Trophoblast cell (in vitro differentiated cells and primary cell): ENCODE results near the gene CBL.
A peak's percentile ranks its signal among the peaks of the same experiment; 100 is the strongest.
"Not testable (repeated sequence)": the region's sequence is repeated elsewhere in the genome, so short reads cannot be mapped to it uniquely, and the experiment has no call there.

Source experiments
- DNase-seq, 2 donors: peaks; one replicate each; pipeline ENCODE4 v3.0.0-alpha.2; 2016
- H2AFZ ChIP-seq: 2 replicates; pipeline ENCODE4 v1.6.1; 2013; ENCODE audit warnings: low read length, moderate library complexity, mild to moderate bottlenecking; ENCODE audit not compliant: insufficient read depth, poor library complexity
- H2AK5ac ChIP-seq: 2 replicates; pipeline ENCODE4 v1.6.1; 2013; ENCODE audit warnings: mild to moderate bottlenecking, low read length
- H2BK120ac ChIP-seq: 2 replicates; pipeline ENCODE4 v1.6.1; 2013; ENCODE audit warnings: low read length, mild to moderate bottlenecking, moderate library complexity; ENCODE audit not compliant: insufficient read depth, poor library complexity
- H2BK12ac ChIP-seq: 2 replicates; pipeline ENCODE4 v1.6.1; 2013; ENCODE audit warnings: mild to moderate bottlenecking, low read length, moderate library complexity
- H2BK5ac ChIP-seq: 2 replicates; pipeline ENCODE4 v1.6.1; 2013; ENCODE audit warnings: low read length, low read depth, moderate library complexity, mild to moderate bottlenecking; ENCODE audit not compliant: poor library complexity
- H3K14ac ChIP-seq: 2 replicates; pipeline ENCODE4 v1.6.1; 2013; ENCODE audit warnings: mild to moderate bottlenecking, low read length
- H3K18ac ChIP-seq: 2 replicates; pipeline ENCODE4 v1.6.1; 2013; ENCODE audit warnings: mild to moderate bottlenecking, low read length
- H3K23ac ChIP-seq: 2 replicates; pipeline ENCODE4 v1.6.1; 2013; ENCODE audit warnings: low read length
- H3K27ac ChIP-seq: 2 replicates; pipeline ENCODE4 v1.5.1; 2013; ENCODE audit warnings: low read depth, mild to moderate bottlenecking, inconsistent platforms, low read length, moderate library complexity
- H3K27me3 ChIP-seq: 2 replicates; pipeline ENCODE4 v1.6.1; 2013; ENCODE audit warnings: inconsistent platforms, mild to moderate bottlenecking, low read length, moderate library complexity; ENCODE audit not compliant: insufficient read depth
- H3K36me3 ChIP-seq, 2 experiments: 1 replicate in 1 of 2; 2 replicates in 1 of 2; pipeline ENCODE4 v1.6.1; 2013; ENCODE audit warnings: low read length in 2 of 2, mild to moderate bottlenecking in 2 of 2, moderate library complexity in 1 of 2; ENCODE audit not compliant: insufficient read depth in 2 of 2, control insufficient read depth in 1 of 2
- H3K4ac ChIP-seq: 2 replicates; pipeline ENCODE4 v1.6.1; 2013; ENCODE audit warnings: low read depth, mild to moderate bottlenecking, low read length, moderate library complexity
- H3K4me1 ChIP-seq, 2 experiments: 1 replicate in 1 of 2; 2 replicates in 1 of 2; pipeline ENCODE4 v1.6.1; 2013; ENCODE audit warnings: low read length in 2 of 2, mild to moderate bottlenecking in 2 of 2, moderate library complexity in 1 of 2; ENCODE audit not compliant: insufficient read depth in 2 of 2, control insufficient read depth in 1 of 2
- H3K4me2 ChIP-seq: 2 replicates; pipeline ENCODE4 v1.6.1; 2013; ENCODE audit warnings: inconsistent platforms, mild to moderate bottlenecking, low read length, moderate library complexity
- H3K4me3 ChIP-seq: 2 replicates; pipeline ENCODE4 v1.5.1; 2013; ENCODE audit warnings: mild to moderate bottlenecking, low read depth, low read length, inconsistent platforms
- H3K79me1 ChIP-seq: one replicate; pipeline ENCODE4 v1.6.1; 2013; ENCODE audit warnings: low read length
- H3K79me2 ChIP-seq: 2 replicates; pipeline ENCODE4 v1.6.1; 2013; ENCODE audit warnings: low read length, mild to moderate bottlenecking; ENCODE audit not compliant: control insufficient read depth, insufficient read depth, poor library complexity
- H3K9ac ChIP-seq: 2 replicates; pipeline ENCODE4 v1.6.1; 2013; ENCODE audit warnings: mild to moderate bottlenecking, low read length
- H3K9me3 ChIP-seq: 2 replicates; pipeline ENCODE4 v1.6.1; 2013; ENCODE audit warnings: low read depth, mild to moderate bottlenecking, control low read depth, inconsistent platforms, low read length; ENCODE audit not compliant: insufficient read depth
- H4K12ac ChIP-seq: 2 replicates; pipeline ENCODE4 v1.6.1; 2013; ENCODE audit warnings: low read depth, mild to moderate bottlenecking, low read length, moderate library complexity
- H4K8ac ChIP-seq: 2 replicates; pipeline ENCODE4 v1.6.1; 2013; ENCODE audit warnings: low read depth, mild to moderate bottlenecking, low read length, moderate library complexity
- H4K91ac ChIP-seq: one replicate; pipeline ENCODE4 v1.6.1; 2013; ENCODE audit warnings: low read depth, mild to moderate bottlenecking, low read length, moderate library complexity
- WGBS: extraction: QIAGEN DNeasy Blood & Tissue Kit; methylation state at CpG from one replicate; pipeline ENCODE4 v1.1.7; 2013; ENCODE audit warnings: missing lambda C conversion rate; ENCODE audit not compliant: insufficient read length, insufficient coverage; ENCODE audit errors: extremely low coverage; 5-methylcytosine and 5-hydroxymethylcytosine counted together

CBL gene

GRCh38 chr11:119189393-119189792 lies 16.7 kb upstream of the CBL start:
- no peak overlapping the region for H4K8ac ChIP-seq
- no peaks in the 10 kb centered on the region for H3K79me1 ChIP-seq
- no peak overlapping the region for H3K9ac ChIP-seq
- no peak overlapping the region for H3K4me2 ChIP-seq
- no peak overlapping the region for H2AK5ac ChIP-seq
- no peak for DNase-seq
- no peak overlapping the region for H3K23ac ChIP-seq
- no peak overlapping the region for H2BK120ac ChIP-seq
- no peaks in the 10 kb centered on the region for H3K27me3 ChIP-seq
- H4K12ac ChIP-seq, result no peak overlapping the region
- no peaks in the 10 kb centered on the region for H3K4me1 ChIP-seq
- no CpG with 5 or more reads among the region's 4 CpGs for WGBS
- H2BK5ac ChIP-seq, result no peak overlapping the region
- H3K9me3 ChIP-seq, result peaks cover 3% of the 10 kb centered on the region
- no peak overlapping the region for H2BK12ac ChIP-seq
- no peak overlapping the region for H3K18ac ChIP-seq
- H3K79me2 ChIP-seq, result no peaks in the 10 kb centered on the region
- H3K4me3 ChIP-seq, result no peak overlapping the region
- no peak overlapping the region for H3K14ac ChIP-seq
- no peaks in the 10 kb centered on the region for H3K36me3 ChIP-seq
- H2AFZ ChIP-seq, result no peak overlapping the region
- H3K4ac ChIP-seq, result no peak overlapping the region
- H4K91ac ChIP-seq, result no peak overlapping the region
- no peak overlapping the region for H3K27ac ChIP-seq

- Histone ChIP-seq H4K8ac (no peak overlapping the region), H2BK120ac (no peak overlapping the region), H3K4ac (no peak overlapping the region), H3K27ac (no peak overlapping the region), H2AFZ (no peak overlapping the region), H3K18ac (no peak overlapping the region), H4K12ac (no peak overlapping the region), H2BK12ac (no peak overlapping the region), H3K23ac (no peak overlapping the region), H3K4me2 (no peak overlapping the region), H3K4me3 (no peak overlapping the region), H3K36me3 (no peaks in the 10 kb centered on the region), H3K79me2 (no peaks in the 10 kb centered on the region), H2AK5ac (no peak overlapping the region), H2BK5ac (no peak overlapping the region), H3K9ac (no peak overlapping the region), H3K4me1 (no peaks in the 10 kb centered on the region), H3K14ac (no peak overlapping the region), H3K27me3 (no peaks in the 10 kb centered on the region), H4K91ac (no peak overlapping the region), H3K9me3 (peaks cover 4% of the 10 kb centered on the region), H3K79me1 (no peaks in the 10 kb centered on the region)
- no CpG with 5 or more reads among the region's 9 CpGs for WGBS
- peak in 1 of 2 donors; percentile 30 for DNase-seq
Measured at GRCh38 chr11:119190531-119190930, 15.6 kb upstream of the CBL start.

- not testable (repeated sequence) for H4K8ac ChIP-seq, H3K23ac ChIP-seq, H4K12ac ChIP-seq, H3K79me1 ChIP-seq, H3K4me3 ChIP-seq, H3K14ac ChIP-seq, H3K36me3 ChIP-seq, H3K4me1 ChIP-seq, H2BK120ac ChIP-seq, H2AFZ ChIP-seq, H3K9ac ChIP-seq, H3K4me2 ChIP-seq, H4K91ac ChIP-seq, H3K18ac ChIP-seq, H3K9me3 ChIP-seq, H2AK5ac ChIP-seq, H3K27ac ChIP-seq, H3K79me2 ChIP-seq, H3K4ac ChIP-seq, H2BK5ac ChIP-seq, H3K27me3 ChIP-seq, H2BK12ac ChIP-seq
- WGBS, result no CpG with 5 or more reads among the region's 14 CpGs
- peak; percentile 47 to 49 for DNase-seq
Measured at GRCh38 chr11:119191265-119191664, 14.9 kb upstream of the CBL start.

GRCh38 chr11:119192111-119192510 lies 14.0 kb upstream of the CBL start:
- no peaks in the 10 kb centered on the region for H3K79me1 ChIP-seq
- no peaks in the 10 kb centered on the region for H3K27me3 ChIP-seq
- no peak overlapping the region for H3K4ac ChIP-seq
- H3K9ac ChIP-seq, result no peak overlapping the region
- H3K18ac ChIP-seq, result no peak overlapping the region
- H2BK120ac ChIP-seq, result no peak overlapping the region
- H3K27ac ChIP-seq, result no peak overlapping the region
- no peak overlapping the region for H2AFZ ChIP-seq
- H3K9me3 ChIP-seq, result peaks cover 4% of the 10 kb centered on the region
- H3K14ac ChIP-seq, result no peak overlapping the region
- no peak overlapping the region for H2AK5ac ChIP-seq
- H4K8ac ChIP-seq, result no peak overlapping the region
- no peak overlapping the region for H4K91ac ChIP-seq
- H3K79me2 ChIP-seq, result no peaks in the 10 kb centered on the region
- no CpG with 5 or more reads among the region's 3 CpGs for WGBS
- no peak overlapping the region for H3K4me2 ChIP-seq
- peak; percentile 79 to 93 for DNase-seq
- H3K36me3 ChIP-seq, result no peaks in the 10 kb centered on the region
- no peak overlapping the region for H2BK12ac ChIP-seq
- H3K4me3 ChIP-seq, result no peak overlapping the region
- no peaks in the 10 kb centered on the region for H3K4me1 ChIP-seq
- H2BK5ac ChIP-seq, result no peak overlapping the region
- no peak overlapping the region for H3K23ac ChIP-seq
- no peak overlapping the region for H4K12ac ChIP-seq
